ENCODE measurements around the gene LRRC8A. TPM values are rescaled to one million over a fixed set of nuclear protein-coding genes. Genes with fewer than 3 reads are reported as not detected.

Gene LRRC8A
- total and polyA plus RNA-seq, 2 of the 13 experiments (the other 11 are each of a cell fraction or from before 2014, with no cell fraction given) = 16.1 to 40.6 TPM

DNA sequence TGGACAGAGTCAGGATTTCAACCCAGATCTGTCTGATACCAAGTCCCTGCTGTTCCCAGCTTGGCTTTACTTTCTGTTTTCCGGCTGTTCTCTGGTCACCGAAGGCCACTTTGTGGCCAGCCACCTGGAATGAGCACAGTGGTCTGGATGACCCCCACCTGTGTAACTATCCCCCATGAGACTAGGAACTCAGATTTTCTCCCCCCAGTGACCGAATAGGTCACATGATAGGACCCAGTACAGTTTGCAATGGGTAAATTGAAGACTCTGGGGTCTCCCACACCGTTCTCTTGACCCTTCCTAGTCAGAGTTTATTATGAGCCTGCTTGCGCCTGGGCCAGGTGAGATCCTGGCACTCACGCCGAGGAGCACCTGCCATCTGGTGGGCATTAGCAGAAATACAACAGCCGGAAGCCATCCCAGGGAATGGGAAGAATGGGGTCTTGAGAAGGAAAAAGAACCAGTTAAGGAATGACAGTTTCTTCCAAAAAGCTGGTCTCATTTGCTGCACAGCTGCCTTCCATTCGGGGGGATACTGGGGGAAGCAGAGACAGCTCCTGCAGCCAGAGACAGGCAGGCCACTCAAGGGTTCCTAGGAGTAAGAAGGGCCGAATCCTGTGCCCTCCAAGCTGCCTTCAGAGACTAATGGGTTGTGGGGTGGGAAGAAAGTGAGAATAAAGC lies 45.9 kb downstream of the LRRC8A start (continued):
- no peak for TF ChIP-seq NFIC (IDR thresholded peaks at IDR 0.05; ENCODE audit: low read length)
- TF ChIP-seq RBFOX2 (IDR thresholded peaks at IDR 0.05; ENCODE audit: low read depth, low read length) = no peak
- TF ChIP-seq TCF7L2 (IDR thresholded peaks at IDR 0.05; ENCODE audit: low read depth, low read length) = no peak
- TF ChIP-seq PRPF4 (IDR thresholded peaks at IDR 0.05; ENCODE audit: low read depth, low read length, poor library complexity, severe bottlenecking) = no peak
- TF ChIP-seq ZSCAN9 (CRISPR knock-in tag; IDR thresholded peaks at IDR 0.05; ENCODE audit: borderline replicate concordance) = no peak; the same call in 1 of the 2 replicates
- no peak for TF ChIP-seq CHCHD3 (CRISPR knock-in tag; IDR thresholded peaks at IDR 0.05)
- TF ChIP-seq NFKBIZ (CRISPR knock-in tag; IDR thresholded peaks at IDR 0.05) = no peak
- TF ChIP-seq, protein P1, sequence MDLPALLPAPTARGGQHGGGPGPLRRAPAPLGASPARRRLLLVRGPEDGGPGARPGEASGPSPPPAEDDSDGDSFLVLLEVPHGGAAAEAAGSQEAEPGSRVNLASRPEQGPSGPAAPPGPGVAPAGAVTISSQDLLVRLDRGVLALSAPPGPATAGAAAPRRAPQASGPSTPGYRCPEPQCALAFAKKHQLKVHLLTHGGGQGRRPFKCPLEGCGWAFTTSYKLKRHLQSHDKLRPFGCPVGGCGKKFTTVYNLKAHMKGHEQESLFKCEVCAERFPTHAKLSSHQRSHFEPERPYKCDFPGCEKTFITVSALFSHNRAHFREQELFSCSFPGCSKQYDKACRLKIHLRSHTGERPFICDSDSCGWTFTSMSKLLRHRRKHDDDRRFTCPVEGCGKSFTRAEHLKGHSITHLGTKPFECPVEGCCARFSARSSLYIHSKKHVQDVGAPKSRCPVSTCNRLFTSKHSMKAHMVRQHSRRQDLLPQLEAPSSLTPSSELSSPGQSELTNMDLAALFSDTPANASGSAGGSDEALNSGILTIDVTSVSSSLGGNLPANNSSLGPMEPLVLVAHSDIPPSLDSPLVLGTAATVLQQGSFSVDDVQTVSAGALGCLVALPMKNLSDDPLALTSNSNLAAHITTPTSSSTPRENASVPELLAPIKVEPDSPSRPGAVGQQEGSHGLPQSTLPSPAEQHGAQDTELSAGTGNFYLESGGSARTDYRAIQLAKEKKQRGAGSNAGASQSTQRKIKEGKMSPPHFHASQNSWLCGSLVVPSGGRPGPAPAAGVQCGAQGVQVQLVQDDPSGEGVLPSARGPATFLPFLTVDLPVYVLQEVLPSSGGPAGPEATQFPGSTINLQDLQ (CRISPR knock-in tag; IDR thresholded peaks at IDR 0.05) = no peak
- 0 out of 2 replicates have a peak, but pooled peaks have one; percentile 27 for TF ChIP-seq TBX2 (CRISPR knock-in tag; IDR thresholded peaks at IDR 0.05; ENCODE audit: borderline replicate concordance)
- peak; percentile 47; the same call in 1 of the 2 replicates for TF ChIP-seq ZFX (CRISPR knock-in tag; IDR thresholded peaks at IDR 0.05; ENCODE audit: low read depth)
- TF ChIP-seq SOX6 (IDR thresholded peaks at IDR 0.05) = no peak
- TF ChIP-seq SOX6 (CRISPR knock-in tag; IDR thresholded peaks at IDR 0.05) = peak; percentile 43
- TF ChIP-seq KLF13 (CRISPR knock-in tag; IDR thresholded peaks at IDR 0.05) = no peak
- TF ChIP-seq GABPB1 (CRISPR knock-in tag; IDR thresholded peaks at IDR 0.05) = 0 out of 2 replicates have a peak, but pooled peaks have one; percentile 26
- no peak for TF ChIP-seq ZFYVE20 (CRISPR knock-in tag; IDR thresholded peaks at IDR 0.05; ENCODE audit: borderline replicate concordance, low read depth)
- TF ChIP-seq, protein P2, sequence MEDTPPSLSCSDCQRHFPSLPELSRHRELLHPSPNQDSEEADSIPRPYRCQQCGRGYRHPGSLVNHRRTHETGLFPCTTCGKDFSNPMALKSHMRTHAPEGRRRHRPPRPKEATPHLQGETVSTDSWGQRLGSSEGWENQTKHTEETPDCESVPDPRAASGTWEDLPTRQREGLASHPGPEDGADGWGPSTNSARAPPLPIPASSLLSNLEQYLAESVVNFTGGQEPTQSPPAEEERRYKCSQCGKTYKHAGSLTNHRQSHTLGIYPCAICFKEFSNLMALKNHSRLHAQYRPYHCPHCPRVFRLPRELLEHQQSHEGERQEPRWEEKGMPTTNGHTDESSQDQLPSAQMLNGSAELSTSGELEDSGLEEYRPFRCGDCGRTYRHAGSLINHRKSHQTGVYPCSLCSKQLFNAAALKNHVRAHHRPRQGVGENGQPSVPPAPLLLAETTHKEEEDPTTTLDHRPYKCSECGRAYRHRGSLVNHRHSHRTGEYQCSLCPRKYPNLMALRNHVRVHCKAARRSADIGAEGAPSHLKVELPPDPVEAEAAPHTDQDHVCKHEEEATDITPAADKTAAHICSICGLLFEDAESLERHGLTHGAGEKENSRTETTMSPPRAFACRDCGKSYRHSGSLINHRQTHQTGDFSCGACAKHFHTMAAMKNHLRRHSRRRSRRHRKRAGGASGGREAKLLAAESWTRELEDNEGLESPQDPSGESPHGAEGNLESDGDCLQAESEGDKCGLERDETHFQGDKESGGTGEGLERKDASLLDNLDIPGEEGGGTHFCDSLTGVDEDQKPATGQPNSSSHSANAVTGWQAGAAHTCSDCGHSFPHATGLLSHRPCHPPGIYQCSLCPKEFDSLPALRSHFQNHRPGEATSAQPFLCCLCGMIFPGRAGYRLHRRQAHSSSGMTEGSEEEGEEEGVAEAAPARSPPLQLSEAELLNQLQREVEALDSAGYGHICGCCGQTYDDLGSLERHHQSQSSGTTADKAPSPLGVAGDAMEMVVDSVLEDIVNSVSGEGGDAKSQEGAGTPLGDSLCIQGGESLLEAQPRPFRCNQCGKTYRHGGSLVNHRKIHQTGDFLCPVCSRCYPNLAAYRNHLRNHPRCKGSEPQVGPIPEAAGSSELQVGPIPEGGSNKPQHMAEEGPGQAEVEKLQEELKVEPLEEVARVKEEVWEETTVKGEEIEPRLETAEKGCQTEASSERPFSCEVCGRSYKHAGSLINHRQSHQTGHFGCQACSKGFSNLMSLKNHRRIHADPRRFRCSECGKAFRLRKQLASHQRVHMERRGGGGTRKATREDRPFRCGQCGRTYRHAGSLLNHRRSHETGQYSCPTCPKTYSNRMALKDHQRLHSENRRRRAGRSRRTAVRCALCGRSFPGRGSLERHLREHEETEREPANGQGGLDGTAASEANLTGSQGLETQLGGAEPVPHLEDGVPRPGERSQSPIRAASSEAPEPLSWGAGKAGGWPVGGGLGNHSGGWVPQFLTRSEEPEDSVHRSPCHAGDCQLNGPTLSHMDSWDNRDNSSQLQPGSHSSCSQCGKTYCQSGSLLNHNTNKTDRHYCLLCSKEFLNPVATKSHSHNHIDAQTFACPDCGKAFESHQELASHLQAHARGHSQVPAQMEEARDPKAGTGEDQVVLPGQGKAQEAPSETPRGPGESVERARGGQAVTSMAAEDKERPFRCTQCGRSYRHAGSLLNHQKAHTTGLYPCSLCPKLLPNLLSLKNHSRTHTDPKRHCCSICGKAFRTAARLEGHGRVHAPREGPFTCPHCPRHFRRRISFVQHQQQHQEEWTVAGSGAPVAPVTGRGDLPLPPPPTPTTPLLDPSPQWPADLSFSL (CRISPR knock-in tag; IDR thresholded peaks at IDR 0.05) = no peak; the same call in 1 of the 2 replicates
- TF ChIP-seq GATAD2A (CRISPR knock-in tag; IDR thresholded peaks at IDR 0.05) = peak; percentile 28; the same call in 1 of the 2 replicates
- no peak for TF ChIP-seq GATAD1 (CRISPR knock-in tag; IDR thresholded peaks at IDR 0.05)
- TF ChIP-seq, protein P3, sequence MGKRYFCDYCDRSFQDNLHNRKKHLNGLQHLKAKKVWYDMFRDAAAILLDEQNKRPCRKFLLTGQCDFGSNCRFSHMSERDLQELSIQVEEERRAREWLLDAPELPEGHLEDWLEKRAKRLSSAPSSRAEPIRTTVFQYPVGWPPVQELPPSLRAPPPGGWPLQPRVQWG (CRISPR knock-in tag; IDR thresholded peaks at IDR 0.05; ENCODE audit: borderline replicate concordance, low read depth) = no peak
- no peak for TF ChIP-seq CCDC6 (CRISPR knock-in tag; IDR thresholded peaks at IDR 0.05)
